ENCODE data around the gene PLCG1. TPM values are rescaled to one million over a fixed set of nuclear protein-coding genes. Genes with fewer than 3 reads are reported as not detected.
"Not testable (repeated sequence)": the region's sequence is repeated elsewhere in the genome, so short reads cannot be mapped to it uniquely, and the experiment has no call there.

PLCG1 gene
- total RNA-seq, 1 donor from 2014 or later: 66.3 TPM

GRCh38 chr20:41108531-41108930 is 28.8 kb upstream of the PLCG1 start:
- Histone ChIP-seq H3K9ac (ENCODE audit: low read depth in 1 of 3, low read length in 3 of 3) (no peak overlapping the region), H3K36me3 (ENCODE audit: control insufficient read depth in 3 of 3, insufficient read depth in 3 of 3, low read length in 3 of 3) (peaks cover 9 to 38% (median 26%) of the 10 kb centered on the region in 3 donors), H3K27ac (ENCODE audit: low read depth, low read length) (no peak overlapping the region), H3K4me1 (ENCODE audit: control insufficient read depth in 3 of 3, insufficient read depth in 3 of 3, low read length in 3 of 3) (no peaks in the 10 kb centered on the region), H3K9me3 (ENCODE audit: control insufficient read depth in 3 of 3, low read length in 3 of 3) (no peaks in the 10 kb centered on the region), H3K4me3 (ENCODE audit: low read length in 3 of 3) (no peak overlapping the region), H3K27me3 (ENCODE audit: control insufficient read depth in 3 of 3, insufficient read depth in 3 of 3, low read length in 3 of 3) (no peaks in the 10 kb centered on the region)

- Histone ChIP-seq H3K27ac (ENCODE audit: low read depth, low read length) (no peak overlapping the region), H3K4me1 (ENCODE audit: control insufficient read depth in 3 of 3, insufficient read depth in 3 of 3, low read length in 3 of 3) (no peaks in the 10 kb centered on the region), H3K4me3 (ENCODE audit: low read length in 3 of 3) (no peak overlapping the region), H3K36me3 (ENCODE audit: control insufficient read depth in 3 of 3, insufficient read depth in 3 of 3, low read length in 3 of 3) (peaks cover 19 to 41% (median 29%) of the 10 kb centered on the region in 3 donors), H3K9me3 (ENCODE audit: control insufficient read depth in 3 of 3, low read length in 3 of 3) (no peaks in the 10 kb centered on the region), H3K27me3 (ENCODE audit: control insufficient read depth in 3 of 3, insufficient read depth in 3 of 3, low read length in 3 of 3) (no peaks in the 10 kb centered on the region), H3K9ac (ENCODE audit: low read depth in 1 of 3, low read length in 3 of 3) (no peak overlapping the region)
Observed at GRCh38 chr20:41110012-41110411, 27.3 kb upstream of the PLCG1 start.

GRCh38 chr20:41110930-41111577 is 26.3 kb upstream of the PLCG1 start:
- Histone ChIP-seq H3K4me3 (ENCODE audit: low read length in 3 of 3) (no peak overlapping the region), H3K27ac (ENCODE audit: low read depth, low read length) (no peak overlapping the region), H3K9ac (ENCODE audit: low read depth in 1 of 3, low read length in 3 of 3) (no peak overlapping the region), H3K4me1 (ENCODE audit: control insufficient read depth in 3 of 3, insufficient read depth in 3 of 3, low read length in 3 of 3) (no peaks in the 10 kb centered on the region), H3K36me3 (ENCODE audit: control insufficient read depth in 3 of 3, insufficient read depth in 3 of 3, low read length in 3 of 3) (peaks cover 28 to 52% (median 40%) of the 10 kb centered on the region in 3 donors), H3K27me3 (ENCODE audit: control insufficient read depth in 3 of 3, insufficient read depth in 3 of 3, low read length in 3 of 3) (no peaks in the 10 kb centered on the region), H3K9me3 (ENCODE audit: control insufficient read depth in 3 of 3, low read length in 3 of 3) (no peaks in the 10 kb centered on the region)

GRCh38 chr20:41111578-41111951 is 25.8 kb upstream of the PLCG1 start:
- Histone ChIP-seq H3K27me3 (ENCODE audit: control insufficient read depth in 3 of 3, insufficient read depth in 3 of 3, low read length in 3 of 3) (no peaks in the 10 kb centered on the region), H3K27ac (ENCODE audit: low read depth, low read length) (no peak overlapping the region), H3K4me3 (ENCODE audit: low read length in 3 of 3) (no peak overlapping the region), H3K9ac (ENCODE audit: low read depth in 1 of 3, low read length in 3 of 3) (no peak overlapping the region), H3K4me1 (ENCODE audit: control insufficient read depth in 3 of 3, insufficient read depth in 3 of 3, low read length in 3 of 3) (no peaks in the 10 kb centered on the region), H3K9me3 (ENCODE audit: control insufficient read depth in 3 of 3, low read length in 3 of 3) (no peaks in the 10 kb centered on the region), H3K36me3 (ENCODE audit: control insufficient read depth in 3 of 3, insufficient read depth in 3 of 3, low read length in 3 of 3) (peaks cover 33 to 57% (median 45%) of the 10 kb centered on the region in 3 donors)

GRCh38 chr20:41116282-41116956 is 20.9 kb upstream of the PLCG1 start:
- Histone ChIP-seq H3K9me3 (ENCODE audit: control insufficient read depth in 3 of 3, low read length in 3 of 3) (no peaks in the 10 kb centered on the region), H3K4me1 (ENCODE audit: control insufficient read depth in 3 of 3, insufficient read depth in 3 of 3, low read length in 3 of 3) (no peaks in the 10 kb centered on the region), H3K27me3 (ENCODE audit: control insufficient read depth in 3 of 3, insufficient read depth in 3 of 3, low read length in 3 of 3) (no peaks in the 10 kb centered on the region), H3K36me3 (ENCODE audit: control insufficient read depth in 3 of 3, insufficient read depth in 3 of 3, low read length in 3 of 3) (peaks cover 48 to 74% (median 68%) of the 10 kb centered on the region in 3 donors), H3K27ac (ENCODE audit: low read depth, low read length) (no peak overlapping the region), H3K9ac (ENCODE audit: low read depth in 1 of 3, low read length in 3 of 3) (no peak overlapping the region), H3K4me3 (ENCODE audit: low read length in 3 of 3) (no peak overlapping the region)

- not testable (repeated sequence) for H3K9ac ChIP-seq (ENCODE audit: low read depth in 1 of 3, low read length in 3 of 3); H3K27me3 ChIP-seq (ENCODE audit: control insufficient read depth in 3 of 3, insufficient read depth in 3 of 3, low read length in 3 of 3); H3K27ac ChIP-seq (ENCODE audit: low read depth, low read length); H3K4me1 ChIP-seq (ENCODE audit: control insufficient read depth in 3 of 3, insufficient read depth in 3 of 3, low read length in 3 of 3); H3K4me3 ChIP-seq (ENCODE audit: low read length in 3 of 3); H3K9me3 ChIP-seq (ENCODE audit: control insufficient read depth in 3 of 3, low read length in 3 of 3)
- H3K36me3 ChIP-seq (ENCODE audit: control insufficient read depth in 3 of 3, insufficient read depth in 3 of 3, low read length in 3 of 3): peaks cover 56 to 83% (median 75%) of the 10 kb centered on the region in 3 donors
Observed at GRCh38 chr20:41118159-41118558, 19.2 kb upstream of the PLCG1 start.

GRCh38 chr20:41118632-41119031 is 18.7 kb upstream of the PLCG1 start:
- Histone ChIP-seq H3K27ac (ENCODE audit: low read depth, low read length) (no peak overlapping the region), H3K9ac (ENCODE audit: low read depth in 1 of 3, low read length in 3 of 3) (no peak overlapping the region), H3K4me3 (ENCODE audit: low read length in 3 of 3) (no peak overlapping the region), H3K27me3 (ENCODE audit: control insufficient read depth in 3 of 3, insufficient read depth in 3 of 3, low read length in 3 of 3) (no peaks in the 10 kb centered on the region), H3K9me3 (ENCODE audit: control insufficient read depth in 3 of 3, low read length in 3 of 3) (no peaks in the 10 kb centered on the region), H3K4me1 (ENCODE audit: control insufficient read depth in 3 of 3, insufficient read depth in 3 of 3, low read length in 3 of 3) (no peaks in the 10 kb centered on the region), H3K36me3 (ENCODE audit: control insufficient read depth in 3 of 3, insufficient read depth in 3 of 3, low read length in 3 of 3) (peaks cover 55 to 81% (median 72%) of the 10 kb centered on the region in 3 donors)

- H3K27me3 ChIP-seq (ENCODE audit: control insufficient read depth in 3 of 3, insufficient read depth in 3 of 3, low read length in 3 of 3): no peaks in the 10 kb centered on the region
- H3K27ac ChIP-seq (ENCODE audit: low read depth, low read length): no peak overlapping the region
- H3K4me3 ChIP-seq (ENCODE audit: low read length in 3 of 3): no peak overlapping the region
- H3K36me3 ChIP-seq (ENCODE audit: control insufficient read depth in 3 of 3, insufficient read depth in 3 of 3, low read length in 3 of 3): peaks cover 45 to 73% (median 65%) of the 10 kb centered on the region in 3 donors
- H3K9ac ChIP-seq (ENCODE audit: low read depth in 1 of 3, low read length in 3 of 3): no peak overlapping the region
- no peaks in the 10 kb centered on the region for H3K9me3 ChIP-seq (ENCODE audit: control insufficient read depth in 3 of 3, low read length in 3 of 3)
- no peaks in the 10 kb centered on the region for H3K4me1 ChIP-seq (ENCODE audit: control insufficient read depth in 3 of 3, insufficient read depth in 3 of 3, low read length in 3 of 3)
Observed at GRCh38 chr20:41119614-41120561, 17.5 kb upstream of the PLCG1 start.

- Histone ChIP-seq H3K4me1 (ENCODE audit: control insufficient read depth in 3 of 3, insufficient read depth in 3 of 3, low read length in 3 of 3) (no peaks in the 10 kb centered on the region), H3K36me3 (ENCODE audit: control insufficient read depth in 3 of 3, insufficient read depth in 3 of 3, low read length in 3 of 3) (peaks cover 41 to 63% (median 57%) of the 10 kb centered on the region in 3 donors), H3K27me3 (ENCODE audit: control insufficient read depth in 3 of 3, insufficient read depth in 3 of 3, low read length in 3 of 3) (no peaks in the 10 kb centered on the region), H3K9me3 (ENCODE audit: control insufficient read depth in 3 of 3, low read length in 3 of 3) (no peaks in the 10 kb centered on the region), H3K9ac (ENCODE audit: low read depth in 1 of 3, low read length in 3 of 3) (no peak overlapping the region), H3K27ac (ENCODE audit: low read depth, low read length) (no peak overlapping the region), H3K4me3 (ENCODE audit: low read length in 3 of 3) (no peak overlapping the region)
Observed at GRCh38 chr20:41121399-41121798, 15.9 kb upstream of the PLCG1 start.
